ENCODE results near the gene FDXACB1.

DNA sequence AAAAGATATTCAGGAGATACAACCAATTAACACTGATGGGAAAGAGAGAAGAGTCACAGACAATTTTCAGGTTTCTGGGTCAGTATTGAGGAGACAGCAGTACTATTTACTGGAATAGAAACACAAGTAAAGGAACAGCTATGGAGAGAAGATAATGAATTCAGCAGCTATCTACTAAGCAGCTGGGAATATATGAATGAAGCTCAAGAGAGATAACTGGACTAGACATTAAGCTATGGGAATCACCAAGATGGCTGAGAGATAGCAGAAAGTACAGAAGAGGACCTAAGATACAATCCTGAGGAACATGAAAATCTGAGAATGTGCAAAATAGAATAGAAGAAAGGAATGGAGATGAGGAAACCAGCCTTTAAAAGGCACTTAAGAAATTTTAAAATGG is 23.5 kb downstream of the FDXACB1 start:
- TF ChIP-seq CTCF (conservative IDR thresholded peaks at IDR 0.05; ENCODE audit: low read depth, low read length) = no peak
- no peak for TF ChIP-seq POLR2A (IDR thresholded peaks at IDR 0.05; ENCODE audit: low read depth, low read length)
- TF ChIP-seq BHLHE40 (IDR thresholded peaks at IDR 0.05; ENCODE audit: low read depth, low read length) = no peak
- no peak for TF ChIP-seq CEBPB (IDR thresholded peaks at IDR 0.05; ENCODE audit: low read depth, low read length)
- no peak for TF ChIP-seq RAD21 (IDR thresholded peaks at IDR 0.05; ENCODE audit: low read length)
- TF ChIP-seq MXI1 (IDR thresholded peaks at IDR 0.05; ENCODE audit: borderline replicate concordance, low read depth, low read length) = no peak
- TF ChIP-seq, protein P1, sequence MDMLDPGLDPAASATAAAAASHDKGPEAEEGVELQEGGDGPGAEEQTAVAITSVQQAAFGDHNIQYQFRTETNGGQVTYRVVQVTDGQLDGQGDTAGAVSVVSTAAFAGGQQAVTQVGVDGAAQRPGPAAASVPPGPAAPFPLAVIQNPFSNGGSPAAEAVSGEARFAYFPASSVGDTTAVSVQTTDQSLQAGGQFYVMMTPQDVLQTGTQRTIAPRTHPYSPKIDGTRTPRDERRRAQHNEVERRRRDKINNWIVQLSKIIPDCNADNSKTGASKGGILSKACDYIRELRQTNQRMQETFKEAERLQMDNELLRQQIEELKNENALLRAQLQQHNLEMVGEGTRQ (IDR thresholded peaks at IDR 0.05; ENCODE audit: low read depth, low read length) = no peak
